Stimulated activated CD4-positive, alpha-beta T cell treated with anti-CD3 and anti-CD28 coated beads, Interleukin-1b, Interleukin-23, amount 100 ng/mL, for 48 hours (primary cell): Measurements from ENCODE around the gene PYGM.
"Not testable (repeated sequence)": the region's sequence is repeated elsewhere in the genome, so short reads cannot be mapped to it uniquely, and the experiment has no call there.

Source experiments
- DNase-seq: peaks from one replicate; pipeline ENCODE4 v3.0.0-alpha.2; 2020

PYGM gene

DNA sequence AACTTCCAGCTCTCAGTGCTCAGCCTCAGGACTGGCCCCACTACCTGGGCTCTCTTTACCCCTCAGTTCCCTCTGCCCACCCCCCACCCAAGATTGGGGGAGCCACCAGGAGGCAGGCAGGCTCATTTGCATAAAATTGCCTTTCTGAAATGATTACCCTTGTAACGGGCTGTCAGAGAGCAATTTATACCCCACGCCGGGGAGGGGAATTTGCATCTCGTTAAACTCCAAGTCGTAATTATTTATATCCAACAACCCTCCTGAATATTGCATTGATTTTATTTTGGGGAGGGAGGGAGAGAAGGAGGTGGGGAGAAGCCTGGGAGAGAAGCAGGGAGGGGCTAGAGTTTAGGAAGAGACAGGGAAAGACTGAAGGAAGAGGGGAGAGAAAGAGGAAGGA, 45.1 kb downstream of the PYGM start:
- no peak for DNase-seq

GRCh38 chr11:64713781-64714363, 45.9 kb downstream of the PYGM start:
- no peak for DNase-seq

GRCh38 chr11:64713016-64713707, 46.6 kb downstream of the PYGM start:
- DNase-seq, result no peak

DNA sequence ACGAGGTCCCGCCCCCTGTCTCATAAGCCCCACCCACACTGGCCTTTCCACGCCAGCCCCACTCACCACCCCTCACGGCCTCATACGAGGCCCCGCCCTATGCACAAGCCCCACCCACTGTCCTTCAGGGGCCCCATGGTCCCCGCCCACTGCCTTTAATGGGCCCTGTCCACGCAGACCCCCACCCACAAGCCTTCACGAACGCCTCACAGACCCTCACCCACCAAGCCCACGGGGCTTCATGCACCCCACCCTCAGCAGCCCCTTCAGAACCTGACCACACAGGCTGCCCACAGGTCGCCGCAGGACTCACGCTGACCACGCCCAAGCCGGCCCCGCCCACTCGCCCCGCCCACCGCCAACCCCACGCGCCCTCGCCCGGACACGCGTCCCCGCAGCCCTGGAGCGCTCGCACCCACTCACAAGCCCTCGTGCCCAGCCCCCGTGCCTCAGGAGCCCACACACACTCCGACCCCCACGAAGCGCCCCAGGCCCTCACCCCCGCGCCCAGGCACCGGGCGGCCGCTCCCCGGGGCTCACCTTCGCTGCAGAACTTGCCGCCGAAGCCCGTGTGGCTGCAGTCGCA, 47.3 kb downstream of the PYGM start:
- no peak for DNase-seq

GRCh38 chr11:64711956-64712362, 47.8 kb downstream of the PYGM start:
- DNase-seq, result no peak

DNA sequence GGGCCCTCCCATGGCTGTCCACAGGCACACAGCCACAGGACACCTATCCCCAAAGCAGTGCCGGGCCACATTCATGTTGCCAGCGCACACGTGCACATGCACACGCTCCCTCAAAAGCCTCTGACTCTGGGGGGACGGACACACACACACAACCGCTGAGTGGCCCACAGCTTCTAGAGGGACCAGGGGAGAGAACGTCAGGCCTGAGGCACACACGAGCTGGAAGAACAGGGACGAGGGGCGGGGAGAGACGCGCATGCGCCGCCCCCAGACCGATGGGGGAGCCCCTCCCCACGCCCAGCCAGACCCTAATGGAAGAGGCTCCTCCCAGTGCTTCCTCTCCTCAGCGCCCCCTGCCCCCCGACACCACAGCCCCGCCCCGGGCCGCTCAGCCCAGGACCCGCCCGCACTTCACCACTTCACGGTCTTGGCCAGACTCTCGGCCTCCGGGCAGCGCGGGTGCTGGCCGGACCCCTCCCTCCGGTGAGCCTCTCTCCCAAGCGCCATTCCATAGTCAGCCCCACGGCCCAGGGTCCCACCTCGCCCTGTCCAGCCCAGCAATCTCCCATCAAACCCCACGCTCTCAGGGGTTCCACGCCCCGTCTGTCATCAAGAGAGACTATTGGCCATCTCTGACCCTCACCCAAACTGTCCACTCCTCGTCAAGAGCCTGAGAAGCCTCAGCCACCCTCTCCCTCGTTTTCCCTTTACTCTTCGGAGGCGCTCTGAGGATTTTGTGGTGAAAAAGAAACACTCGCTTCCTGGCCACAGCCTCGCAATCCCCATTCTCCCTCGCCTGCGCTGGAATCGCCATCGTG, 48.4 kb downstream of the PYGM start:
- no peak for DNase-seq

DNA sequence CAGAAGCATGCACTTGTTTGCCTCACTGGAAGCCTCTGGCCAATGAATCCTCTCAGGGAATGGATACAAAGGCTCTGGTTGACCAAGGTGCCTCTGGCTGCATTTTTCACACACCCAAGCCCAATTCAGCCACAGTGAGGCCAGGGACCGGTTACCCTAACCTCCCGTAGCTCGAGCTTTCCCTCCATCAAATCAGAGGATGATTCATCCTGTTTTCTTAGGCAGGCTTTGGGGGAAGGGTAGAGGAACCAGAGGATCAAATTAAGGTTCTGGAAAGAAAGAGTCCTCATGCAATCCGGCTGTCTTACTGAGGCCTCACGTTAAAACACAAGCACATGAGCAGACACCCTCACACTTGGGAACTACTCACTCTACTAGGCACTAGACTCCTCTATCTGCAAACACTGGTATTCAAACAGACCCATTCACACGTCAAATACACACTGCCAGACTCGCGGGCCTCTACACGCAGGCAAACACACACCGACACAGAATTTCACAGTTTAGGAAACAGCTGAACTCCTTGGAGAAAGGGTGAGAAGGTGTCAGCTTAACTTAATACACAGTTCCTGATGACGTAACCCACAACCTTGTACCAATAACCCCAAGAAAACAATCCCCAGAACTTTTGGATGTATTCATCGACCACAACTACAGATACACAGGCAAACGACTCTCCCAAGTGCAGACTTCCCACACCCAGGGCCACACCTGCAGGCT, 49.2 kb downstream of the PYGM start:
- DNase-seq, result no peak

DNA sequence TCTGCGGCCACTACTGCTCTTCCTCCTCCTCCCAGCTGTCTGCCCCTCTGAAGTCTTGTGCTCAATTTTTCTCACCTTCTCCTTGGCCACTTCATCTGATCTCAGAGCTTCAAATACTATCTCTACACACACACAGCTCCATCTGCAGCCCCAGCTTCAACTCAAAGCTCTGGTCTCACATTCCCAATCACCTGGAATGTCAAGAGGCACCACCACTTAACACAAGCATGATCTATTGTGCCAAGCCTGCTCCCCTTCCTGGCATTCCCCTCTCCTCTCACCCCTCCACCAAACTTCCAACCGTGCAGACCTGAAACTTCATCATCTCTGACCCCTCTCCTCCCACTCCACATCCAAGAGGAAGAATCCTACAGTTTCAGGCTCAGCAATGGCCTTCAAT, 54.3 kb downstream of the PYGM start:
- no peak for DNase-seq

- DNase-seq, result no peak
Observed at GRCh38 chr11:64703048-64703447, 56.7 kb downstream of the PYGM start.

GRCh38 chr11:64701956-64702355, 57.8 kb downstream of the PYGM start:
- not testable (repeated sequence) for DNase-seq

DNA sequence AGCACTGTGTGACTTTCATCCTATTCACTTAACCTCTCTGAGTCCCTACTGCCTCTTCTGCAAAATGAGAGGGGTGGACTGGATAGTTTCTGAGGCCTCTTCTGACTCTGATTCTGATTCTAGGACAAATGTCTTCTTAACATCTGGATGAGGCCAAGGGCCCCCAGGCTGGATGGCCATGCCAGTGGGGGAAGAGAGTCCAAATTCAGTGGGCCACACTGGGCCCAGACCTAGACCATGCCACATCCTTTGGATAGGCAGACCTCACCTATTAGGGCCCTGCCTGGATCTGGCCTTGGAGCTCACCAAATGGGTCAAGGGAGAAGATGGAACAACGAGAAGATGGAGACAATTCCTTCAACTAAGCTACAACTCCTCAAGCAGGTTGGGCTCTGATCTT, 61.3 kb downstream of the PYGM start:
- DNase-seq, result no peak

- DNase-seq, result no peak
Observed at GRCh38 chr11:64697663-64698375, 62.0 kb downstream of the PYGM start.
